Measurements from ENCODE around the gene POLR3F. TPM values are rescaled to one million over a fixed set of nuclear protein-coding genes. Genes with fewer than 3 reads are reported as not detected.

The POLR3F gene
- total and polyA plus RNA-seq, 9 of the 15 experiments (the other 6 are each of a cell fraction or from before 2014, with no cell fraction given), result 7.0 to 15.0 (median 9.6) TPM

DNA sequence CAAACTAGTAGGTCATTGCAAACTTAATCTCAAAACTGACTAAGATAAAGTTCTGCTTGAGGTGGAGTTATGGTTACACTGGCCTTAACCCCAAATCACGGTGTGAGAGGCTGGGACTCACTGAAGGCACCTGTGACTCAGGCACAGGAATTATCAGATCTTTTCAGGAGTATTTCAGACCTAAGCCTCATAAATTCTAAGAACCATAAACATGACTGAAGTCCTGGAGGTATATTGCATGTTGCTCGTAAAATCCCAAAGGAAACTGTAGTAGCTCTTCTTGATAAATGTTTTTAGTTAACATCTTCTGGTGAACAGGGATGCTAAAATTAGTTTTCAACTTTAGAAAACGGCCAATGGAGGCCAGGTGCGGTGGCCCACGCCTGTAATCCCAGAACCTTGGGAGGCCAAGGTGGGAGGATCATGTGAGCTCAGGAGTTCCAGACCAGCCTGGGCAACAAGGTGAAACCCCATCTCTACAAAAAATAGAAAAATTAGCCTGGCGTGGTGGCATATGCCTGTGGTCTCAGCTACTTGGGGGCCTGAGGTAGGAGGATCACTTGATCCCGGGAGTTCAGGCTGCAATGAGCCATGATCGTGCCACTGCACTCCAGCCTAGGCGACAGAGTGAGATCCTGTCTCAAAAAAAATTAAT, 36.9 kb upstream of the POLR3F start:
- H3K79me2 ChIP-seq (ENCODE audit: control insufficient read depth, insufficient read depth, low read length), result no peaks in the 10 kb centered on the region
- ChIA-PET CTCF (ENCODE audit: low intra/inter-chr PET ratio) (no interaction called here), POLR2A (no interaction called here)
- H3K9me3 ChIP-seq (replicated peaks; ENCODE audit: control insufficient read depth, insufficient read depth, low read depth, low read length), result no peaks in the 10 kb centered on the region
- no peak overlapping the region for H3K27ac ChIP-seq (ENCODE audit: extremely low read depth, low read depth, low read length)
- no peak overlapping the region for H3K4me2 ChIP-seq (ENCODE audit: insufficient read depth, low read length)
- intact Hi-C loops (cut with micrococcal nuclease), result no loop called here
- H3K9ac ChIP-seq (ENCODE audit: insufficient read depth in 1 of 2, low read depth in 2 of 2, low read length in 2 of 2), result no peak overlapping the region
- H4K20me1 ChIP-seq (replicated peaks; ENCODE audit: control insufficient read depth, insufficient read depth, low read length), result no peaks in the 10 kb centered on the region
- no peak overlapping the region for H3K4me3 ChIP-seq
- H3K4me1 ChIP-seq (replicated peaks in 1 of 2; ENCODE audit: control insufficient read depth in 2 of 2, insufficient read depth in 2 of 2, low read length in 2 of 2), result no peaks in the 10 kb centered on the region
- FAIRE-seq, result no peak
- under 1% methylated on average over 7 of the region's 9 CpGs for WGBS (ENCODE audit: insufficient coverage, low coverage, missing lambda C conversion rate)
- no peak for DNase-seq (ENCODE audit: extremely low read depth in 1 of 4, low spot score in 3 of 4)
- no peak for ATAC-seq
- no peak for TF ChIP-seq ZNF282 (CRISPR knock-in tag; IDR thresholded peaks at IDR 0.05)
- no peak for TF ChIP-seq CBX2 (IDR thresholded peaks at IDR 0.05; ENCODE audit: insufficient read depth, low read length, poor library complexity, severe bottlenecking)
- no peak for TF ChIP-seq TARDBP (IDR thresholded peaks at IDR 0.05)
- TF ChIP-seq, protein P1, sequence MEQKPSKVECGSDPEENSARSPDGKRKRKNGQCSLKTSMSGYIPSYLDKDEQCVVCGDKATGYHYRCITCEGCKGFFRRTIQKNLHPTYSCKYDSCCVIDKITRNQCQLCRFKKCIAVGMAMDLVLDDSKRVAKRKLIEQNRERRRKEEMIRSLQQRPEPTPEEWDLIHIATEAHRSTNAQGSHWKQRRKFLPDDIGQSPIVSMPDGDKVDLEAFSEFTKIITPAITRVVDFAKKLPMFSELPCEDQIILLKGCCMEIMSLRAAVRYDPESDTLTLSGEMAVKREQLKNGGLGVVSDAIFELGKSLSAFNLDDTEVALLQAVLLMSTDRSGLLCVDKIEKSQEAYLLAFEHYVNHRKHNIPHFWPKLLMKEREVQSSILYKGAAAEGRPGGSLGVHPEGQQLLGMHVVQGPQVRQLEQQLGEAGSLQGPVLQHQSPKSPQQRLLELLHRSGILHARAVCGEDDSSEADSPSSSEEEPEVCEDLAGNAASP (IDR thresholded peaks at IDR 0.05), result no peak
- no peak for TF ChIP-seq FOXA3 (CRISPR knock-in tag; conservative IDR thresholded peaks at IDR 0.05 in 1 of 2, IDR thresholded peaks at IDR 0.05 in 1 of 2)
- TF ChIP-seq FOSL1 (tag; conservative IDR thresholded peaks at IDR 0.05), result no peak
- TF ChIP-seq, protein P2, sequence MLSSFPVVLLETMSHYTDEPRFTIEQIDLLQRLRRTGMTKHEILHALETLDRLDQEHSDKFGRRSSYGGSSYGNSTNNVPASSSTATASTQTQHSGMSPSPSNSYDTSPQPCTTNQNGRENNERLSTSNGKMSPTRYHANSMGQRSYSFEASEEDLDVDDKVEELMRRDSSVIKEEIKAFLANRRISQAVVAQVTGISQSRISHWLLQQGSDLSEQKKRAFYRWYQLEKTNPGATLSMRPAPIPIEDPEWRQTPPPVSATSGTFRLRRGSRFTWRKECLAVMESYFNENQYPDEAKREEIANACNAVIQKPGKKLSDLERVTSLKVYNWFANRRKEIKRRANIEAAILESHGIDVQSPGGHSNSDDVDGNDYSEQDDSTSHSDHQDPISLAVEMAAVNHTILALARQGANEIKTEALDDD (IDR thresholded peaks at IDR 0.05), result no peak
- no peak for TF ChIP-seq BDP1 (IDR thresholded peaks at IDR 0.05; ENCODE audit: insufficient read depth, insufficient read length)
- no peak for TF ChIP-seq NR2C1 (IDR thresholded peaks at IDR 0.05)
- TF ChIP-seq NR2C1 (tag; IDR thresholded peaks at IDR 0.05), result no peak
- TF ChIP-seq, protein P3, sequence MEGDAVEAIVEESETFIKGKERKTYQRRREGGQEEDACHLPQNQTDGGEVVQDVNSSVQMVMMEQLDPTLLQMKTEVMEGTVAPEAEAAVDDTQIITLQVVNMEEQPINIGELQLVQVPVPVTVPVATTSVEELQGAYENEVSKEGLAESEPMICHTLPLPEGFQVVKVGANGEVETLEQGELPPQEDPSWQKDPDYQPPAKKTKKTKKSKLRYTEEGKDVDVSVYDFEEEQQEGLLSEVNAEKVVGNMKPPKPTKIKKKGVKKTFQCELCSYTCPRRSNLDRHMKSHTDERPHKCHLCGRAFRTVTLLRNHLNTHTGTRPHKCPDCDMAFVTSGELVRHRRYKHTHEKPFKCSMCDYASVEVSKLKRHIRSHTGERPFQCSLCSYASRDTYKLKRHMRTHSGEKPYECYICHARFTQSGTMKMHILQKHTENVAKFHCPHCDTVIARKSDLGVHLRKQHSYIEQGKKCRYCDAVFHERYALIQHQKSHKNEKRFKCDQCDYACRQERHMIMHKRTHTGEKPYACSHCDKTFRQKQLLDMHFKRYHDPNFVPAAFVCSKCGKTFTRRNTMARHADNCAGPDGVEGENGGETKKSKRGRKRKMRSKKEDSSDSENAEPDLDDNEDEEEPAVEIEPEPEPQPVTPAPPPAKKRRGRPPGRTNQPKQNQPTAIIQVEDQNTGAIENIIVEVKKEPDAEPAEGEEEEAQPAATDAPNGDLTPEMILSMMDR (IDR thresholded peaks at IDR 0.05 in 2 of 3, conservative IDR thresholded peaks at IDR 0.05 in 1 of 3; ENCODE audit: insufficient read depth in 2 of 3, low read depth in 1 of 3, low read length in 3 of 3), result no peak
- TF ChIP-seq, protein P4, sequence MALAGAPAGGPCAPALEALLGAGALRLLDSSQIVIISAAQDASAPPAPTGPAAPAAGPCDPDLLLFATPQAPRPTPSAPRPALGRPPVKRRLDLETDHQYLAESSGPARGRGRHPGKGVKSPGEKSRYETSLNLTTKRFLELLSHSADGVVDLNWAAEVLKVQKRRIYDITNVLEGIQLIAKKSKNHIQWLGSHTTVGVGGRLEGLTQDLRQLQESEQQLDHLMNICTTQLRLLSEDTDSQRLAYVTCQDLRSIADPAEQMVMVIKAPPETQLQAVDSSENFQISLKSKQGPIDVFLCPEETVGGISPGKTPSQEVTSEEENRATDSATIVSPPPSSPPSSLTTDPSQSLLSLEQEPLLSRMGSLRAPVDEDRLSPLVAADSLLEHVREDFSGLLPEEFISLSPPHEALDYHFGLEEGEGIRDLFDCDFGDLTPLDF (CRISPR knock-in tag; IDR thresholded peaks at IDR 0.05), result no peak
- TF ChIP-seq PHF20 (IDR thresholded peaks at IDR 0.05; ENCODE audit: partially characterized antibody), result no peak
- no peak for TF ChIP-seq SRSF1 (IDR thresholded peaks at IDR 0.05; ENCODE audit: low read depth, low read length)
- TF ChIP-seq ZNF507 (tag; conservative IDR thresholded peaks at IDR 0.05), result no peak
- no peaks in the 10 kb centered on the region for H3K9me1 ChIP-seq (ENCODE audit: control insufficient read depth, insufficient read depth, low read length)
- H2AFZ ChIP-seq (ENCODE audit: low read depth, low read length), result no peak overlapping the region
- in situ Hi-C loops (cut with MboI), result no loop called here
- BruUV-seq (replicated peaks), result no TSS peak
- no peaks in the 10 kb centered on the region for H3K36me3 ChIP-seq (ENCODE audit: control insufficient read depth, insufficient read depth, low read length)
- peaks cover 0 to 6% of the 10 kb centered on the region in 2 experiments; a peak in 3 of 5 replicates for H3K27me3 ChIP-seq (ENCODE audit: control insufficient read depth in 2 of 2, insufficient read depth in 2 of 2, low read length in 2 of 2)
